ENCODE results near the gene UTS2B.

- TF ChIP-seq CTCF (IDR thresholded peaks at IDR 0.05) (no peak), EP300 (IDR thresholded peaks at IDR 0.05; ENCODE audit: low read depth) (no peak), POLR2A (IDR thresholded peaks at IDR 0.05) (no peak)
Measured at GRCh38 chr3:191227541-191227940, 102.8 kb downstream of the UTS2B start.

Measured in transverse colon (tissue), 3 donors.